ENCODE results near the gene FRY.

- TF ChIP-seq POLR2A (IDR thresholded peaks at IDR 0.05; ENCODE audit: low read depth, low read length) = no peak
- TF ChIP-seq POLR2AphosphoS5 (IDR thresholded peaks at IDR 0.05; ENCODE audit: low read depth, low read length) = no peak
- no peak for TF ChIP-seq TAF1 (IDR thresholded peaks at IDR 0.05; ENCODE audit: low read depth, low read length)
- no peak for TF ChIP-seq POU2F2 (IDR thresholded peaks at IDR 0.05; ENCODE audit: low read depth, low read length)
Observed at GRCh38 chr13:32036757-32037156, 5.2 kb downstream of the FRY start.

Data from GM12891 (cell line).